Duodenal mucosa (tissue), 2 donors: ENCODE data around the gene STK11.

ENCODE experiments used
- H3K27ac ChIP-seq: one replicate; pipeline ENCODE4 v1.7.0; 2013; ENCODE audit warnings: low read depth, low read length
- H3K27me3 ChIP-seq, 2 donors: one replicate each; pipeline ENCODE4 v1.7.0; 2013; ENCODE audit warnings: low read length in 2 of 2, control low read depth in 1 of 2; ENCODE audit not compliant: insufficient read depth in 2 of 2, control insufficient read depth in 1 of 2
- H3K36me3 ChIP-seq, 2 donors: one replicate each; pipeline ENCODE4 v1.7.0; 2013; ENCODE audit warnings: low read length in 2 of 2, control low read depth in 1 of 2; ENCODE audit not compliant: insufficient read depth in 2 of 2, control insufficient read depth in 1 of 2
- H3K4me1 ChIP-seq, 2 donors: one replicate each; pipeline ENCODE4 v1.7.0; 2013; ENCODE audit warnings: low read length in 2 of 2, control low read depth in 1 of 2; ENCODE audit not compliant: insufficient read depth in 2 of 2, control insufficient read depth in 1 of 2
- H3K4me3 ChIP-seq, 2 donors: one replicate each; pipeline ENCODE4 v1.7.0; 2013; ENCODE audit warnings: low read length in 2 of 2, low read depth in 1 of 2
- H3K9ac ChIP-seq, 2 donors: one replicate each; pipeline ENCODE4 v1.7.0; 2013; ENCODE audit warnings: low read length in 2 of 2, low read depth in 1 of 2
- H3K9me3 ChIP-seq, 2 donors: one replicate each; pipeline ENCODE4 v1.7.0; 2013; ENCODE audit warnings: low read length in 2 of 2, control low read depth in 1 of 2; ENCODE audit not compliant: control insufficient read depth in 1 of 2

Gene STK11

GRCh38 chr19:1247748-1248138 lies 42.2 kb downstream of the STK11 start:
- Histone ChIP-seq H3K27me3 (no peaks in the 10 kb centered on the region), H3K9ac (peak overlapping the region; percentile 72 to 84), H3K27ac (peak overlapping the region; percentile 100), H3K36me3 (peaks cover 0 to 4% of the 10 kb centered on the region in 2 donors), H3K9me3 (no peaks in the 10 kb centered on the region), H3K4me3 (peak overlapping the region; percentile 52 to 60), H3K4me1 (peaks cover 37 to 47% of the 10 kb centered on the region in 2 donors)

- H3K4me1 ChIP-seq, result peaks cover 37 to 43% of the 10 kb centered on the region in 2 donors
- H3K27ac ChIP-seq, result peak within 1 kb of the TSS; percentile 100
- H3K4me3 ChIP-seq, result peak within 1 kb of the TSS; percentile 72 to 74
- H3K9ac ChIP-seq, result peak within 1 kb of the TSS; percentile 78 to 84
- peaks cover 0 to 4% of the 10 kb centered on the region in 2 donors for H3K36me3 ChIP-seq
- no peaks in the 10 kb centered on the region for H3K9me3 ChIP-seq
- H3K27me3 ChIP-seq, result no peaks in the 10 kb centered on the region
Measured at GRCh38 chr19:1248139-1248785, 42.7 kb downstream of the STK11 start, which contains the start of gene MIDN. MIDN (plus strand) TSS chr19:1248583; CDS start chr19:1250297, 1,714 bp downstream.

- peak overlapping the region; percentile 100 for H3K27ac ChIP-seq
- peak overlapping the region; percentile 70 to 78 for H3K9ac ChIP-seq
- H3K27me3 ChIP-seq, result no peaks in the 10 kb centered on the region
- H3K4me3 ChIP-seq, result peak overlapping the region; percentile 72 to 74
- no peaks in the 10 kb centered on the region for H3K9me3 ChIP-seq
- H3K36me3 ChIP-seq, result peaks cover 0 to 4% of the 10 kb centered on the region in 2 donors
- peaks cover 38 to 43% of the 10 kb centered on the region in 2 donors for H3K4me1 ChIP-seq
Measured at GRCh38 chr19:1248786-1249297, 43.3 kb downstream of the STK11 start.

GRCh38 chr19:1249298-1249989 lies 43.9 kb downstream of the STK11 start:
- Histone ChIP-seq H3K9me3 (no peaks in the 10 kb centered on the region), H3K4me1 (peaks cover 38 to 43% of the 10 kb centered on the region in 2 donors), H3K9ac (peak overlapping the region; percentile 70 to 78), H3K4me3 (peak overlapping the region; percentile 62 to 82), H3K27ac (peak overlapping the region; percentile 100), H3K27me3 (no peaks in the 10 kb centered on the region), H3K36me3 (peaks cover 5 to 6% of the 10 kb centered on the region in 2 donors)

GRCh38 chr19:1249990-1250436 lies 44.4 kb downstream of the STK11 start:
- H3K4me1 ChIP-seq, result peaks cover 37 to 42% of the 10 kb centered on the region in 2 donors
- peak overlapping the region; percentile 62 to 82 for H3K4me3 ChIP-seq
- H3K9ac ChIP-seq, result peak overlapping the region; percentile 61 to 70
- no peaks in the 10 kb centered on the region for H3K27me3 ChIP-seq
- H3K27ac ChIP-seq, result peak overlapping the region; percentile 98
- no peaks in the 10 kb centered on the region for H3K9me3 ChIP-seq
- peaks cover 11% of the 10 kb centered on the region in 2 donors for H3K36me3 ChIP-seq

GRCh38 chr19:1250437-1251260 lies 45.1 kb downstream of the STK11 start:
- H3K9ac ChIP-seq, result peak overlapping the region; percentile 85
- H3K9me3 ChIP-seq, result no peaks in the 10 kb centered on the region
- no peaks in the 10 kb centered on the region for H3K27me3 ChIP-seq
- peaks cover 32 to 38% of the 10 kb centered on the region in 2 donors for H3K4me1 ChIP-seq
- H3K27ac ChIP-seq, result peak overlapping the region; percentile 98
- peak overlapping the region; percentile 80 to 82 for H3K4me3 ChIP-seq
- H3K36me3 ChIP-seq, result peaks cover 17 to 18% of the 10 kb centered on the region in 2 donors

GRCh38 chr19:1251330-1252220 lies 46.0 kb downstream of the STK11 start:
- Histone ChIP-seq H3K27ac (peak overlapping the region; percentile 98), H3K9me3 (no peaks in the 10 kb centered on the region), H3K27me3 (no peaks in the 10 kb centered on the region), H3K9ac (peak overlapping the region; percentile 85), H3K4me1 (peaks cover 26 to 33% of the 10 kb centered on the region in 2 donors), H3K4me3 (peak overlapping the region; percentile 80 to 82), H3K36me3 (peaks cover 21 to 23% of the 10 kb centered on the region in 2 donors)

- peaks cover 21 to 29% of the 10 kb centered on the region in 2 donors for H3K36me3 ChIP-seq
- H3K27ac ChIP-seq, result peak overlapping the region; percentile 98
- H3K27me3 ChIP-seq, result no peaks in the 10 kb centered on the region
- peak overlapping the region; percentile 32 to 85 for H3K9ac ChIP-seq
- no peaks in the 10 kb centered on the region for H3K9me3 ChIP-seq
- H3K4me1 ChIP-seq, result peaks cover 26 to 34% of the 10 kb centered on the region in 2 donors
- H3K4me3 ChIP-seq, result peak overlapping the region; percentile 80 to 82
Measured at GRCh38 chr19:1252221-1252820, 46.7 kb downstream of the STK11 start.
